Body of pancreas (tissue), 4 donors: Measurements from ENCODE around the gene HCCS. TPM values are rescaled to one million over a fixed set of nuclear protein-coding genes. Genes with fewer than 3 reads are reported as not detected.

Experiments used
- ATAC-seq: fragments of 150-250 bp; one replicate; pipeline ENCODE4 v1.9.1; 2016
- DNase-seq, 4 donors: peaks; one replicate each; pipeline ENCODE4 v3.0.0-alpha.2; 2019
- H3K27ac ChIP-seq, 4 donors: fragments of 200-600 bp; sonication (generic); 1 replicate in 3 of 4; 2 replicates in 1 of 4; pipeline versions ENCODE4 v1.5.1 to v1.6.1; 2016 to 2019; ENCODE audit warnings: mild to moderate bottlenecking in 1 of 4, mixed read lengths in 1 of 4, moderate library complexity in 1 of 4
- H3K27me3 ChIP-seq, 2 donors: fragments of 200-600 bp; sonication (generic); one replicate each; pipeline ENCODE4 v1.6.0; 2016; ENCODE audit warnings: mild to moderate bottlenecking in 1 of 2
- H3K36me3 ChIP-seq, 2 donors: fragments of 200-600 bp; sonication (generic); replicated peaks in 1 of 2; 2 replicates each; pipeline ENCODE4 v1.5.1; 2016; ENCODE audit warnings: low read depth in 2 of 2; ENCODE audit not compliant: insufficient read depth in 1 of 2
- H3K4me1 ChIP-seq: fragments of 200-600 bp; sonication (generic); one replicate; pipeline ENCODE4 v1.6.0; 2016
- H3K4me3 ChIP-seq, 2 donors: fragments of 200-600 bp; sonication (generic); 1 replicate in 1 of 2; 2 replicates in 1 of 2; pipeline ENCODE4 v1.5.1; 2016 to 2019
- H3K9me3 ChIP-seq, 3 donors: fragments of 200-600 bp; sonication (generic); 1 replicate in 2 of 3; 2 replicates in 1 of 3; pipeline ENCODE4 v1.5.1; 2016
- CTCF ChIP-seq, 7 experiments: fragments of 450-650 bp in 4 of 7; fragments of 200-600 bp in 3 of 7; sonication (generic) in 3 of 7; IDR thresholded peaks; one replicate each; pipeline ENCODE4 v1.5.1; 2016 to 2019; ENCODE audit warnings: antibody characterized with exemption in 7 of 7
- POLR2A ChIP-seq, 3 donors: fragments of 450-650 bp; IDR thresholded peaks; one replicate each; pipeline ENCODE4 v1.6.1; 2016; ENCODE audit warnings: antibody characterized with exemption in 3 of 3, mild to moderate bottlenecking in 2 of 3
- WGBS, 2 donors: methylation state at CpG; one replicate each; pipeline ENCODE4 v1.1.5; 2017; 5-methylcytosine and 5-hydroxymethylcytosine counted together
- intact Hi-C: fragments of 100-400 bp; cut with DNase I; formaldehyde crosslinking; loops from one replicate; pipeline ENCODE4 v1.15.1; 2023
- total RNA-seq, 2 donors: library from RNA; depleted of rRNA; stranded (reverse); fragments of >200 nt; gene quantifications; one replicate each; pipeline ENCODE4 v1.1.0, GENCODE V29; 2016

The HCCS gene
- total RNA-seq, 2 donors from 2014 or later: 4.4 to 7.3 TPM

GRCh38 chrX:11137543-11138139 is 26.5 kb downstream of the HCCS start:
- H3K36me3 ChIP-seq: no peaks in the 10 kb centered on the region
- no peaks in the 10 kb centered on the region for H3K4me1 ChIP-seq
- ATAC-seq (no peak), DNase-seq (no peak)
- H3K4me3 ChIP-seq: no peak overlapping the region
- 27 to 28% methylated on average over 6 of the region's 6 CpGs for WGBS, 2 donors
- intact Hi-C loops: loop anchor here (10.0 kb wide), 1 partner anchor 943 kb away; no protein-coding TSS in a partner anchor
- no peaks in the 10 kb centered on the region for H3K9me3 ChIP-seq
- H3K27ac ChIP-seq: no peak overlapping the region
- TF ChIP-seq POLR2A (IDR thresholded peaks at IDR 0.05): no peak
- TF ChIP-seq CTCF (IDR thresholded peaks at IDR 0.05): peak; percentile 38 to 71 (median 53)
- H3K27me3 ChIP-seq: no peaks in the 10 kb centered on the region

- Histone ChIP-seq H3K4me3 (no peak overlapping the region), H3K36me3 (no peaks in the 10 kb centered on the region), H3K4me1 (no peaks in the 10 kb centered on the region), H3K27me3 (no peaks in the 10 kb centered on the region), H3K27ac (no peak overlapping the region), H3K9me3 (no peaks in the 10 kb centered on the region)
- TF ChIP-seq POLR2A (IDR thresholded peaks at IDR 0.05) (no peak), CTCF (IDR thresholded peaks at IDR 0.05) (no peak)
- 41 to 58% methylated on average over 7 of the region's 56 CpGs for WGBS, 2 donors
- ATAC-seq (peak; percentile 35), DNase-seq (peak in 3 of 4 donors; percentile 15 to 35 (median 20))
- intact Hi-C loops: loop anchor here (10.0 kb wide), 1 partner anchor 944 kb away; no protein-coding TSS in a partner anchor
These were observed 27.6 kb downstream of the HCCS start for GRCh38 chrX:11138498-11139390.

- TF ChIP-seq POLR2A (IDR thresholded peaks at IDR 0.05): no peak
- TF ChIP-seq CTCF (IDR thresholded peaks at IDR 0.05): peak; percentile 19 to 82 (median 57)
- no peaks in the 10 kb centered on the region for H3K9me3 ChIP-seq
- peak; percentile 53 to 76 (median 75) for DNase-seq
- H3K4me1 ChIP-seq: no peaks in the 10 kb centered on the region
- no peak overlapping the region for H3K27ac ChIP-seq
- 15 to 20% methylated on average over 13 to 14 of the region's 20 CpGs for WGBS, 2 donors
- H3K4me3 ChIP-seq: no peak overlapping the region
- no peaks in the 10 kb centered on the region for H3K36me3 ChIP-seq
- intact Hi-C loops: no loop called here
- no peaks in the 10 kb centered on the region for H3K27me3 ChIP-seq
- ATAC-seq: peak; percentile 82
These were observed 33.0 kb downstream of the HCCS start for GRCh38 chrX:11143931-11144678.

GRCh38 chrX:11146411-11146810 is 35.3 kb downstream of the HCCS start:
- DNase-seq (no peak), ATAC-seq (no peak)
- Histone ChIP-seq H3K27ac (no peak overlapping the region), H3K36me3 (no peaks in the 10 kb centered on the region), H3K9me3 (no peaks in the 10 kb centered on the region), H3K27me3 (no peaks in the 10 kb centered on the region), H3K4me3 (no peak overlapping the region), H3K4me1 (no peaks in the 10 kb centered on the region)
- no peak for TF ChIP-seq POLR2A (IDR thresholded peaks at IDR 0.05)
- no peak for TF ChIP-seq CTCF (IDR thresholded peaks at IDR 0.05)
- intact Hi-C loops: no loop called here
- 14 to 92% methylated on average over 1 of the region's 1 CpG for WGBS, 2 donors
